Activated naive CD4-positive, alpha-beta T cell treated with anti-CD3 and anti-CD28 coated beads, Interleukin-2, amount 50 U/mL, for 16 hours (primary cell): ENCODE measurements around the gene FBXL17.

ENCODE experiments used
- DNase-seq: peaks from one replicate; pipeline ENCODE4 v3.0.0-alpha.2; 2020

FBXL17 gene

GRCh38 chr5:108146222-108146621 lies 235.7 kb downstream of the FBXL17 start:
- DNase-seq = no peak

GRCh38 chr5:108145351-108145750 lies 236.5 kb downstream of the FBXL17 start:
- no peak for DNase-seq

- DNase-seq = no peak
Measured at GRCh38 chr5:108144332-108144731, 237.6 kb downstream of the FBXL17 start.

GRCh38 chr5:108143581-108143980 lies 238.3 kb downstream of the FBXL17 start:
- no peak for DNase-seq

- no peak for DNase-seq
Measured at GRCh38 chr5:108141676-108142075, 240.2 kb downstream of the FBXL17 start.

- no peak for DNase-seq
Measured at GRCh38 chr5:108136493-108136892, 245.4 kb downstream of the FBXL17 start.

- DNase-seq = no peak
Measured at GRCh38 chr5:108129129-108129528, 252.8 kb downstream of the FBXL17 start.

- DNase-seq = no peak
Measured at GRCh38 chr5:108125771-108126511, 256.0 kb downstream of the FBXL17 start.

GRCh38 chr5:108124596-108124995 lies 257.3 kb downstream of the FBXL17 start:
- DNase-seq = no peak

GRCh38 chr5:108122702-108123101 lies 259.2 kb downstream of the FBXL17 start:
- DNase-seq = no peak

- DNase-seq = no peak
Measured at GRCh38 chr5:108118813-108119514, 262.9 kb downstream of the FBXL17 start.

GRCh38 chr5:108115673-108116072 lies 266.2 kb downstream of the FBXL17 start:
- no peak for DNase-seq

GRCh38 chr5:108113950-108114349 lies 267.9 kb downstream of the FBXL17 start:
- no peak for DNase-seq

- no peak for DNase-seq
Measured at GRCh38 chr5:108111736-108112135, 270.2 kb downstream of the FBXL17 start.

GRCh38 chr5:108109059-108109458 lies 272.8 kb downstream of the FBXL17 start:
- no peak for DNase-seq

GRCh38 chr5:108104448-108104847 lies 277.4 kb downstream of the FBXL17 start:
- DNase-seq = no peak

- no peak for DNase-seq
Measured at GRCh38 chr5:108102463-108102862, 279.4 kb downstream of the FBXL17 start.

GRCh38 chr5:108101821-108102220 lies 280.1 kb downstream of the FBXL17 start:
- DNase-seq = no peak

- no peak for DNase-seq
Measured at GRCh38 chr5:108101130-108101529, 280.8 kb downstream of the FBXL17 start.

- DNase-seq = no peak
Measured at GRCh38 chr5:108094800-108095199, 287.1 kb downstream of the FBXL17 start.

GRCh38 chr5:108093186-108093585 lies 288.7 kb downstream of the FBXL17 start:
- no peak for DNase-seq

- no peak for DNase-seq
Measured at GRCh38 chr5:108090946-108091345, 291.0 kb downstream of the FBXL17 start.

GRCh38 chr5:108084105-108084504 lies 297.8 kb downstream of the FBXL17 start:
- no peak for DNase-seq

GRCh38 chr5:108083232-108083631 lies 298.7 kb downstream of the FBXL17 start:
- no peak for DNase-seq

- DNase-seq = no peak
Measured at GRCh38 chr5:108081707-108082106, 300.2 kb downstream of the FBXL17 start.
